IPS-18c (cell line): ENCODE measurements around the gene OCIAD2.
"Not testable (repeated sequence)": the region's sequence is repeated elsewhere in the genome, so short reads cannot be mapped to it uniquely, and the experiment has no call there.

ENCODE experiments used
- H3K4me3 ChIP-seq: 2 replicates; pipeline ENCODE4 v1.7.0; 2013; ENCODE audit warnings: low read depth, mild to moderate bottlenecking, low read length, moderate library complexity; ENCODE audit not compliant: insufficient read depth
- H3K9me3 ChIP-seq: one replicate; pipeline ENCODE4 v1.6.1; 2013; ENCODE audit warnings: mild to moderate bottlenecking, low read length, moderate library complexity; ENCODE audit not compliant: control insufficient read depth, insufficient read depth

Gene OCIAD2, protein sequence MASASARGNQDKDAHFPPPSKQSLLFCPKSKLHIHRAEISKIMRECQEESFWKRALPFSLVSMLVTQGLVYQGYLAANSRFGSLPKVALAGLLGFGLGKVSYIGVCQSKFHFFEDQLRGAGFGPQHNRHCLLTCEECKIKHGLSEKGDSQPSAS

DNA sequence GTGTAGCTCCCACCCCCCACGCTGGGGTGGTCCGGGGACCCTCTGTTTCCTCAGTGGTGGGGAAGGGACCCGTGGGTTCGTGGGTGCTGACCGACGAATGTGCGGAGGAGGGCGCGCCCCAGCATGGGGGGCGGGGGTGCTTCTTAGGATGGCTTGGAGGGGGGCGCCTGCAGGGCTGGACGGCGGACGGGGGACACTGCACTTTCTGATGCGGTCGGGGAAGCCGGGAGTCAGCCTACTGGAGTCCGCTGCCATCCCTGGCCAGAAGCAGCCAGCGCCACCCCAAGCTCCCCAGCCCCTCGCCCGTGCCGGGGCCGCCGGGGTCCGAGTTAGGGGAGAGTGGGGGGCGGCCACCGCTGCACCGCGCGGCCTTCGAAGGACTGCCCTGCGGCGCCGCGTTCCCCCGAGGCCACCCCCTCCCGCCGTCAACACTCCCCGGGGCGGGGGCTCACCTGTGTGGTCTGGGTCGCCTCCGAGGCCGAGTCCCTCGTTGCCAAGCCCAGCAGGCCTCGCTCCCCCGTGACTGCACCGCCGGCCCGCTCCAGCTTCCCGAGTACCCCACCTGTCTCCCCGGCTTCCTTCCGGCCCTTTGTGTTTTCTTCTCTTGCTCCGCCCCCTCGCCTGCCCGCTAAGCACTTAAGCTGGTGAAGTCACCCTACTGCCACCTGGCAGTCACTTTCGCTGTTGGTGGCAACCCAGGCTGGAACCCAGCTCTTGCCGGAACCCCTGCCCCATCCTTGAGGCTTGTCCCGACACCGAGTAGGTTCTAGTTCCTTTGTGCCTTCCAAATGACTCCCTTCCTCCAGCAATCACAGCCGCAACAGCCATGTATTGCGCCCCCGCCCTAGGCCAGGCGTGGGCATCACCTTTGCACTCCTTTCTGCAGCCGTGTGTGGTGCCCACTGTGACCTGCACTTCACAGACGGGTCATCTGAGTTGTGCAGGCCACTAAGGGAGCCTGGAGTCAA lies at the start of gene OCIAD2:
OCIAD2 (minus strand) TSS at position 569 of the 968 bp plus-strand sequence. CDS start 2,225 bp downstream, outside the sequence.
- Histone ChIP-seq H3K4me3 (peak within 1 kb of the TSS; percentile 75), H3K9me3 (no peaks in the 10 kb centered on the region)

DNA sequence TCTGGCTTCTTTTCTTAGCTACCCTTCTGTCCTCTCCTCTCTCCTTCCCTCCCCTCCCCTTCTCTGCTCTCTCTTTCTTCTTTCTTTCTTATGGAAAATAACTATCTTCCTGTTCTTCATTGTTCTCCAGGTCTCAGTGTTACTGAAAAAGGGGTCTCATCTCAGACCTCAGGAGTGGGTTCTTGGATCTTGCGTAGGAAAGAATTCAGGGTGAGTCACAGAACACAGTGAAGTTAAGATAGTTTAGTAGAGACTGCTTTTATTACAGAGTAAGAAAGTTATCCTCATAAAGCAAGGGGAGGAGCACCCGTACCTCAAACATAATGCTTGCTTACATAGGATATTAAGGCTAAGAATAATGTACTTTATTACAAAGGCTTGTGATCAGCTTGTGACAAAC lies 47.7 kb upstream of the OCIAD2 start:
- Histone ChIP-seq H3K9me3 (no peaks in the 10 kb centered on the region), H3K4me3 (no peak overlapping the region)

DNA sequence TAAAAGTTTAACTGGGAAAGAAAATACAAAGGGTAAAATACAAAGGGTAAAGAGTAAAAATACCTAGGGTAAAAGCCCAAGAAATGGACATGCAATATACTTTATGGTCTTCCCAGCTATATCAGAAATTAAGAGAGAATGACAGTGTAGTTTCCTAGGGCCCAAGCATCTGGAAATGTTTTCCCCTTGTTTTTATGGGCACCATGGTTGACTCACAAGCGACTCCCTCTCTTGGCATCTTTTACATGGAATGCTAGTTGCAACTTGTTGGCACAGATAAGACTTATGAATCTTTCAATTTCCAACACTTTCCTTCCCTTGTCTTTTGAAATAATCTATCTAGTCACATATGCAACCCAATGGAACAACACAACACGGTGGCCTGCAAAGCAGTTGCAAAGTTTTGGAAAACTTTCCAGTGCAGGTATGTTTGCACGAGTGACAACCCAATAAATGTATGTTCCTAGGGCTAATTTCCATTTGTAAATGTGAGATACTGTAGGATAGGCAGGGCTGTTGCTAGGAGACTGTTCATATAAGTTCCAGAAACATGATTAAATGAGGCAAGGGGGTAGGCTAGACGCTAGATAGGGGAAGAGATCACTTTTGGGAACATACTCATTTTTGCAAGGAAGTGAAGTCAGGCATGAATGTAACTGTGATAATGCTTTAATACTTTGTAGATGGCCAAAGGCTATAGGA lies 43.1 kb upstream of the OCIAD2 start:
- H3K9me3 ChIP-seq = no peaks in the 10 kb centered on the region
- no peak overlapping the region for H3K4me3 ChIP-seq

DNA sequence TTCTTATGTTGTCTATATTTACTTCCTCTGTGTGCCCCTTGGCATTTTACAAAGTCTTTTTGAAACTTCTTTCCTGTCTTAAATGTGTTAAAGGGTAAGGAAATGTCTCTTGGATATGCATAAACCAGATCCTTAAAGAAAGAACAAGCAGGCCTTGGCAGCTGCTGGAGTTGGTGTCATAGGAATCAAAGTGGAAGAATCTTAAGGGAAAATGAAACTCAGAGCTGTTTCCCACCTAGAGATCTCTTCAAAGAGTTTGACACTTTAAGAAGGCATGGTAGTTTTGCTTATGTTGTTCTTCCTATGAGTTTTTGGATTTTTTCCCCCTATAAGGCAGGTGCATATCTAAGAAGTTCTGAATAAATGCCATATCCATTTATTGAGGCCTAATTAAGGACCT lies 42.5 kb upstream of the OCIAD2 start:
- no peaks in the 10 kb centered on the region for H3K9me3 ChIP-seq
- no peak overlapping the region for H3K4me3 ChIP-seq

DNA sequence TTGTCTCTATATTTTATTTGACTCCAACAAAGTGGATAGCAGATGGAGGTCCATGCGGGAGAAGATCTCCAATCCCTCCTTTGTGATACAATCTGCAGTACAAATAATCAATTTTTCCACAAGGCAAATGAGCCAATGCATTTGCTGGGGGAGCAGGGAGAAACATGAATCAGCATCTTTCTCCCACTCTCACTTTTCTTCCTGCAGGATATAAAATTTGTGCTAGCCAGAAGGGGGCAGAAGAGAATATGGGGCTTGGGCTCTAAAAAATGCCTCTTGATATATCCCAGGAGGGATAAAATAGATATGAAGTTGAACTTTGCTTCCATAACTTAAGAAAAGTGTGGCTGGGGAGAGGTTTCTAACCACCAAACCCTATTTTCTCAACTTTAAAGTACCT lies 41.2 kb upstream of the OCIAD2 start:
- Histone ChIP-seq H3K4me3 (no peak overlapping the region), H3K9me3 (no peaks in the 10 kb centered on the region)

DNA sequence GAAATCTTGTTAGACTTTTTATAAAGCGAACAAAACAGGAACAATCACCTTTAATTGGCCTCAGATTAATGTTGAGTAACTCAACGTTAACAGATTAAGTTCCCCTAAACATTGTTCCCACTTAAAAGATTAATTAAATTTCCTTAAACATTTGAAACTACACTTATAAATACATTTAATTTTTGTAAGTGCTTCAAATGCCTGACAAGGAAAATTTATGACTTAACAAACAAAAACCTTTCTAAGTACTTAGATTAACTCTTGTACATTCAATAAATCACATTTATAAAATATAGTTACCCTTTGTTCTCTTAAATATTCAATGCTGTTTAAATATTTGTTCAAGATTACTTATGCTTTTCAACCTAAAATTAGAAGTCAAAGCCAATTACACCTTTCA lies 39.4 kb upstream of the OCIAD2 start:
- Histone ChIP-seq H3K4me3 (no peak overlapping the region), H3K9me3 (no peaks in the 10 kb centered on the region)

DNA sequence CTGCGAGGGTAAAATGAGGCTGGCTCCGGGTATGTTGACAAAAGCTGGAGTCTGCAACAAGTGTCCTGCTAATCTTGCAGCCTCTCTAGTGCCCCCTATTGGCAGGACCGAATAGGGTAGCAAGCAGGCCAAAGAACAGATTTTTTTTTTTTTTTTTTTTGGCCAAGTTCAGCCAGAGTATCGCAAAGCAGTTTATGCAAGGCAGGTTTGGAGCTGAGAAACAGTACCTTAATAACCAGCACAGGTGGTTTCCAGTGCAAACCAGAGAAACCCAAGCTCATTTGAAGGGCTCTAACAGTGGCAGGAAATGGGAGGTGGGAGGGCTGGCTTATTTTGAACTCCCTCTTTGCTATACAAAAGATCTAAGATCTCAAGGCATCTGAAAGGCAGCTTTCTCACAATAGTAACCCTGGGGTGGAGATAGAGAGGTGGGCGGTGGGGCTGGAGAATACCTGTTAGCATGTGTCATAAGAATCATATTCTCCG lies 38.2 kb upstream of the OCIAD2 start:
- Histone ChIP-seq H3K9me3 (no peaks in the 10 kb centered on the region), H3K4me3 (no peak overlapping the region)

DNA sequence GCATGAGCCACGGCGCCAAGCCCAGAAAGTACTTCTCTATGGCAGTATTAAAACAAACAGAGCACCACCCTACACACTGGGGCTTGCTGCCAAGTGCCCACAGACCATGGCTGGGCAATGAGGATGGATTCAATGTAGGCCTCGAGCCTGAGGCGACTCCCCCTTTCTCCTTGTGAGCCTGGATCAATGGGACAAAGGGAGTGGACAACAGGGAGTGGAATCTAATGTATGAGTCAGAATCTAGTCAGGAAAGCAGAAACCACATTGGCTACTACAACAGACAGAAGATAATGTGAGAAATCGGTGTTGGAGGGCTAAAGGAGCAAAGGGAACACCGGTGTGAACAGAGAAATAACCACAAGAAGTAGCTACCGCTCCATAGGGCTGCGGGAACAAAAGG lies 37.7 kb upstream of the OCIAD2 start:
- Histone ChIP-seq H3K9me3 (no peaks in the 10 kb centered on the region), H3K4me3 (no peak overlapping the region)

DNA sequence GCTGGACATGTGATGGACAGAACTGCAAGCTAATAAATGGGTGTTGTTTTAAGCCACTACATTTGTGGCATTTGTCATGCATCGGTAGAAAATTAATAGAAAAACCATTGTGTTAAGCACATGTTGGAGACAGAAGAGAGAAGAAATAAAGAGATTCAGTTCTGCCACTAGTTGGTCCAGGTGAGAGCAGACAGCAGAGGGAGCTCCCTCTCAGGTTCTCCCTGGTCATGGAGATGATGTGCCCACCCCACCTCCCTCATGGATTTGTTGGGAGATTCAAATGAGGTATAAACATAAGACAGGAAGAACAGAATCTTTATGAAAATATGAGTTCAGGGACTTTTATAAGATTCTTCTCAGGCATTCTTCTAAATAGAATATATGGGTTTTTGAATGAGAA lies 36.8 kb upstream of the OCIAD2 start:
- H3K9me3 ChIP-seq = no peaks in the 10 kb centered on the region
- no peak overlapping the region for H3K4me3 ChIP-seq

DNA sequence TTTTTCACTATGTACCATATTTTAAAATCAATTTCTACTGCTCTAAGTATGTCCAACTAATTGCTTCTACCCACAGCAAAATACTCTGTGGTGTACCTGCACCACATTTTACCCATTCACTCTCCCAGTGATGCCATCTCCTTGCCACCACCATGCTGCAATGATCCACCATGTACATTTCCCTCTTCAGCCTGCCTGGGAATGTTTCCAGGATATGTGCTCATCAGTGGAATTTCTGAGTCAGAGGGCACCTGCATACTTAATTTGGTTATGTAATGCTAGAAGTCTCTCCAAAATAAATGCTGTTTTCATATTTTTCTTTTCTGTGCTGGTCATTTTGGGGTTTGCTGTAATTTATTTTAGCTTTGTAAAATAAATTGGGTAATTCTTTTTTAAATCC lies 33.2 kb upstream of the OCIAD2 start:
- H3K4me3 ChIP-seq = no peak overlapping the region
- no peaks in the 10 kb centered on the region for H3K9me3 ChIP-seq

DNA sequence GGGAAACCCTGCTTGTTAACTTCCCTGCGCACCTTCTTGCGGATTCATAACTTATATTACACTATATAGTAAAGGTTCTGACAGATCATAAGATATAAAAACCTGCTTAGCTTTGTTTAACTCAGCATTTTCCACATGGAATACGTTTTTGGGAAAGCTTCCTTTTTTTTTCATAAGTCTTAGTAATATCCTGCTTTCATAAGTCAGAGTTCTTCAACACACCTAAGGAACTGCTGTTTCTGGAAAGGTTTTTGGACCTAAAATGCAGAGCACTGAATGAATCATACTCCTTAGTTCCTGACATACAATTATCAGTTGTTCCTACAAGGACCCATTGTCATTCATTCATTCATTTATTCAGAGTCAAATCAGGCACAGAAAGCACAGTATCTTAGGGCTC lies 32.3 kb upstream of the OCIAD2 start:
- no peak overlapping the region for H3K4me3 ChIP-seq
- no peaks in the 10 kb centered on the region for H3K9me3 ChIP-seq

DNA sequence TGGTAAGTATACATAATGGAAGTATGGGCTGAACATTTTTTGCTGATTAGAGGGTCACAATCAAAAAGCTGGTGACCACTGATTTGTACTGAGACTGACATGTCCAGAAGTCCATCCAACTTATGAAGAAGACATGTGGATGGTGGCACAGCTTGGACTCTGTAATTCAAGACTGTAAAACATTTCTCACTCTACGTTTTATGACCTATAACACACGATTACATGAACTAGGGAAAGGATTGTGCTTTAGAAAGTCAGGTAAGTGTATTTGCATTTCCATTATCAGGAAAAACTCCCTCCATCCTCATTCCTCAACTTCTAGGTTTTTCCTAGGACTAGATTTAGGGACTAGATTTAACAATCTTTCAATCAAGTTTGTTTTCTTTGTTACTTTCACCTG lies 30.5 kb upstream of the OCIAD2 start:
- Histone ChIP-seq H3K4me3 (no peak overlapping the region), H3K9me3 (no peaks in the 10 kb centered on the region)

DNA sequence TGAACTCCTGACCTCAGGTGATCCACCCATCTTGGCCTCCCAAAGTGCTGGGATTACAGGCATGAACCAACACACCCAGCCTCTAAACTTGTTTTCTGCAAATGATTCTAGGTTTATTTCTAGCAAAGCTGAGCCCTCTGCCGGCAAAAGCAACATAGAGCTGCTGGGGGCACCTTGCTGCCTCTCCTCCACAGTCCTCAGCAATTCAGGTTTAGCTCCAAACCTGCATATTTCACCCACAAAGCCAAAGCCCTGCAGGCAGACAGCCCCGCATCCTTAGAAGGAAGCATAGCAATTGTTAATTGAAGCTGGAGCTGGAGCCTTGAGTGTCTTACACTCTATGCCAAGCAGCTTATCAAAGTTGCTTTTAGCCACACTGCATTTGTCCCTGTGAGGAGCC lies 24.9 kb upstream of the OCIAD2 start:
- H3K4me3 ChIP-seq = no peak overlapping the region

DNA sequence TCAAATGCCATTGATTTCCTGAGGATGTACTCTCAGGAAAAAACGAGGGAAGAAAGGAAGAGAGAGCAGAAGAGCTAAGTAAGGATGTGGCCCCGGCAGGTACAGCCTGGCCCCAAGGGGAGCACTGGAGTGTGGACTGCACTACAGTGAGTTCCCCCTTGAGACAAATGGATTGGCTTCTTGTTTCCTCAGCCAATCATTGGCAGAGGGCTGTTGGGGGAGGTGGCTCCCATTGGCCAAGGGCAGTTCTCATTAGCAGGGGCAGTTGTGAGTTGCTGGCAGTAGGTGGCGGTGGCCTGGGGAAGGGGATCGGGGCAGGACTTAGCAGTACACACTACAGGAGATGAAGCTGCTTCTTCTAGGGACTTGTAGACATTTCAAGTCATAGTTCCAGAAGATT lies 24.1 kb upstream of the OCIAD2 start:
- H3K9me3 ChIP-seq = no peaks in the 10 kb centered on the region
- no peak overlapping the region for H3K4me3 ChIP-seq

More for the DNA sequence above, 24.9 kb upstream of the OCIAD2 start:
- H3K9me3 ChIP-seq = no peaks in the 10 kb centered on the region

DNA sequence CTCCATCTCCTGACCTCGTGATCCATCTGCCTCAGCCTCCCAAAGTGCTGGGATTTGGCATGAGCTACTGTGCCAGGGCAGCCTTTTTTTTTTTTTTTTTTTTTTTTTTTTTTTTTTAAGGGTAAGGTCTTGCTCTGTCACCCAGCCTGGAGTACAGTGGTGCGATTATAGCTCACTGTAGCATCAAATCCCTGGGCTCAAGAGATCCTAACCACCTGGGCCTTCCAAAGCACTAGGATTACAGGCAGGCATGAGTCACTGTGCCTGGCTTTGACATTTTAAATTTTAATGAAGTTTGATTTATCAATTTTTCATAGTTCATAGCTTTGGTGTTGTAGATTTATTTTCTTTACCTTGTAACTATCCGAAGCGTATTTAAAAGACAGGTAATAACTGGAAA lies 17.8 kb upstream of the OCIAD2 start:
- Histone ChIP-seq H3K9me3 (no peaks in the 10 kb centered on the region), H3K4me3 (no peak overlapping the region)

DNA sequence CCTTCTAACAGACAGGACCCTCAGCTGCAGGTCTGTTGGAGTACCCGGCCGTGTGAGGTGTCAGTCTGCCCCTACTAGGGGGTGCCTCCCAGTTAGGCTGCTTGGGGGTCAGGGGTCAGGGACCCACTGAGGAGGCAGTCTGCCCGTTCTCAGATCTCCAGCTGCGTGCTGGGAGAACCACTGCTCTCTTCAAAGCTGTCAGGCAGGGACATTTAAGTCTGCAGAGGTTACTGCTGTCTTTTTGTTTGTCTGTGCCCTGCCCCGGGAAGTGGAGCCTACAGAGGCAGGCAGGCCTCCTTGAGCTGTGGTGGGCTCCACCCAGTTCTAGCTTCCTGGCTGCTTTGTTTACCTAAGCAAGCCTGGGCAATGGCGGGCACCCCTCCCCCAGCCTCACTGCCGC lies 16.5 kb upstream of the OCIAD2 start:
- not testable (repeated sequence) for H3K9me3 ChIP-seq, H3K4me3 ChIP-seq

DNA sequence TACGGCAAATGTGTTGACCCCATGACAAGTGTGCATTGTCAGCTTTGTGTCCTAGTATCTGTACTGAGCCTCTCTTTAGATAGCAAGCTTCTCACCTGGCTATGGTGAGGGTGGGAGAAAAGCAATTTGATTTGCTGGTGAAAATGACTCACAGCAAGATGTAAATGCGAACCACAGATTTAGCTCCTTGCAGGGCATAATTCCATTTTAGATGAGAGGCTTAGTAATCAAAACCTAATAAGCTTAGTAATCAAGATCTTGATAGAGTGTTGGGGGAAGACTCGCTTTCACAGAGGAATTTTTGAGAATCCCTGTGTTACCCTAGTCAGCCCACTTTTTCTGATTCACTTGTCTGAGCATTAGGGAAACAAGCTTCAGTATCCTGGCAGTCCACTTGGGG lies 7.7 kb upstream of the OCIAD2 start:
- H3K4me3 ChIP-seq = no peak overlapping the region
- no peaks in the 10 kb centered on the region for H3K9me3 ChIP-seq

DNA sequence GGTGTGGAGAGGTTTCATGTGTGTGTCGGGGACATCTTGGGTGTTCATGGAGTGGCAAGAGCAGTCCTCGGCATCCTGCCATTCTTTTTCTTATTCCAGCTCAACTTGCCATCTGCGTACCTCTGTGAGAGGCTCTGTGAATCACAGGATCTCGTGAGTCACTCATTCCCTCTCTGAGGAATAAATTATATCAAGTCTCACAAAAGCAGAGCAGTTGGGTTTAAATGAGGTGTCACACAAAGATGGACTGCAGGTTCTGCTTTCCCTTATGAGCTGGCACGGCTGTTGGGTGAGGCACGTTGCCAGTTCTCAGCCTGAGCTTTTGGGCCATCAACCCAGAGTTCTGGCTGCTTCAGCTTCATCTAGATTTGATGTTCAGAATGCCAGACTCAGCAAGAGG lies 6.8 kb upstream of the OCIAD2 start:
- no peak overlapping the region for H3K4me3 ChIP-seq
- H3K9me3 ChIP-seq = no peaks in the 10 kb centered on the region
